Psoas muscle (tissue), 8 donors: ENCODE results near the gene GPR183. TPM values are rescaled to one million over a fixed set of nuclear protein-coding genes. Genes with fewer than 3 reads are reported as not detected.
A peak's percentile ranks its signal among the peaks of the same experiment; 100 is the strongest.

Experiments
- ATAC-seq, 4 donors: fragments of 200-7000 bp; cut with Tn5 transposase; one replicate each; pipeline ENCODE4 v1.9.1; 2020; ENCODE audit warnings: moderate library complexity in 3 of 4, mild to moderate bottlenecking in 2 of 4
- DNase-seq, 2 donors: peaks; one replicate each; pipeline ENCODE4 v3.0.0-alpha.2; 2020
- H3K27ac ChIP-seq: fragments of 200-600 bp; one replicate; pipeline ENCODE4 v1.8.0; 2022
- H3K27me3 ChIP-seq, 3 donors: fragments of 200-600 bp in 1 of 3; one replicate each; pipeline versions ENCODE4 v1.6.1 to v1.8.0; 2013 to 2022; ENCODE audit warnings: low read length in 2 of 3, mild to moderate bottlenecking in 2 of 3, moderate library complexity in 1 of 3; ENCODE audit not compliant: insufficient read depth in 3 of 3
- H3K36me3 ChIP-seq, 2 donors: fragments of 200-600 bp in 1 of 2; one replicate each; pipeline versions ENCODE4 v1.6.1 to v1.8.0; 2013 to 2022; ENCODE audit warnings: low read depth in 1 of 2, mild to moderate bottlenecking in 1 of 2, moderate library complexity in 1 of 2; ENCODE audit not compliant: insufficient read depth in 1 of 2
- H3K4me1 ChIP-seq: fragments of 200-600 bp; one replicate; pipeline ENCODE4 v1.8.0; 2022
- H3K4me3 ChIP-seq: fragments of 200-600 bp; one replicate; pipeline ENCODE4 v1.8.0; 2022; ENCODE audit warnings: mild to moderate bottlenecking
- H3K9me3 ChIP-seq: fragments of 200-600 bp; one replicate; pipeline ENCODE4 v1.8.0; 2022
- CTCF ChIP-seq: fragments of 200-600 bp; IDR thresholded peaks from one replicate; pipeline ENCODE4 v1.8.0; 2022; ENCODE audit warnings: antibody characterized with exemption
- WGBS, 3 donors: extraction: QIAGEN DNeasy Blood & Tissue Kit; methylation state at CpG; one replicate each; pipeline versions ENCODE4 v1.1.6 to v1.1.7; 2013; 5-methylcytosine and 5-hydroxymethylcytosine counted together
- intact Hi-C, 2 donors: fragments of 100-400 bp; cut with DNase I; formaldehyde crosslinking; loops; one replicate each; pipeline versions ENCODE4 v1.11.0 to v1.14.2; 2022
- polyA plus RNA-seq, 3 donors: library from polyadenylated mRNA; stranded (reverse); fragments of 200-250 nt; gene quantifications; one replicate each; pipeline ENCODE4 v1.2.3, GENCODE V29; 2013
- total RNA-seq, 4 donors: library from RNA; stranded (reverse); fragmentation: NEBNext Ultra II Directional in 2 of 4; extraction: Animal tissue kit (Norgen Biotek cat#: 25700) in 2 of 4; gene quantifications; one replicate each; pipeline versions ENCODE4 v1.2.1 to v1.2.4, GENCODE V29; 2021 to 2023
- donor health status: healthy with polysubstance abuse.
- donor health status: DM: no; HTN: no; CAD: no; lungs with moderate emphysema.
- donor health status: Bipolar disorder and iron deficiency.
- donor health status: healthy.
- donor health status: DM: yes; HTN: yes; CAD: no.
- donor health status: DM: no; HTN: no; CAD: no.
- donor health status: DM: no; HTN: no; CAD: no.
- donor health status: DM: yes; HTN: yes; CAD: no.

The GPR183 gene
- total and polyA plus RNA-seq, 7 donors = 0.67 to 1.4 (median 0.80) TPM

GRCh38 chr13:99313501-99313900 lies 6.3 kb upstream of the GPR183 start:
- WGBS, 3 donors = 54 to 74% (median 60%) methylated on average over 3 of the region's 3 CpGs
- Histone ChIP-seq H3K4me3 (no peak overlapping the region), H3K4me1 (peaks cover 24% of the 10 kb centered on the region), H3K27me3 (no peaks in the 10 kb centered on the region), H3K9me3 (no peaks in the 10 kb centered on the region), H3K27ac (peak overlapping the region; percentile 47), H3K36me3 (peaks cover 2 to 13% of the 10 kb centered on the region in 2 donors)
- ATAC-seq = peak in 1 of 4 donors; percentile 33
- intact Hi-C loops = no loop called here
- TF ChIP-seq CTCF = no peak
- DNase-seq = peak in 1 of 2 donors; percentile 52

GRCh38 chr13:99312493-99312883 lies 5.3 kb upstream of the GPR183 start:
- Histone ChIP-seq H3K36me3 (peaks cover 2 to 6% of the 10 kb centered on the region in 2 donors), H3K27me3 (no peaks in the 10 kb centered on the region), H3K9me3 (no peaks in the 10 kb centered on the region), H3K27ac (peak overlapping the region; percentile 47), H3K4me3 (no peak overlapping the region), H3K4me1 (peaks cover 31% of the 10 kb centered on the region)
- intact Hi-C loops = no loop called here
- no peak for TF ChIP-seq CTCF
- DNase-seq (peak; percentile 84 to 92), ATAC-seq (peak; percentile 93 to 97 (median 96))
- 37 to 53% (median 40%) methylated on average over 7 of the region's 7 CpGs for WGBS, 3 donors

- intact Hi-C loops = no loop called here
- no peak for DNase-seq
- Histone ChIP-seq H3K4me1 (peaks cover 34% of the 10 kb centered on the region), H3K27ac (peak overlapping the region; percentile 47), H3K36me3 (peaks cover 2 to 6% of the 10 kb centered on the region in 2 donors), H3K4me3 (no peak overlapping the region), H3K9me3 (no peaks in the 10 kb centered on the region), H3K27me3 (no peaks in the 10 kb centered on the region)
- peak in 1 of 4 donors; percentile 13 for ATAC-seq
- TF ChIP-seq CTCF = no peak
- 78 to 87% (median 80%) methylated on average over 10 of the region's 10 CpGs for WGBS, 3 donors
Observed at GRCh38 chr13:99311748-99312492, 4.7 kb upstream of the GPR183 start.

GRCh38 chr13:99311137-99311536 lies 3.9 kb upstream of the GPR183 start:
- Histone ChIP-seq H3K4me1 (peaks cover 34% of the 10 kb centered on the region), H3K27ac (peak overlapping the region; percentile 47), H3K27me3 (no peaks in the 10 kb centered on the region), H3K36me3 (peaks cover 2 to 6% of the 10 kb centered on the region in 2 donors), H3K9me3 (no peaks in the 10 kb centered on the region), H3K4me3 (no peak overlapping the region)
- WGBS, 3 donors = 88 to 92% (median 88%) methylated on average over 4 of the region's 4 CpGs
- no peak for DNase-seq
- intact Hi-C loops = no loop called here
- TF ChIP-seq CTCF = no peak
- no peak for ATAC-seq
